CD4-positive, alpha-beta T cell treated with Interleukin-1 beta for 1 hour (primary cell): Measurements from ENCODE around the gene DEFB119.
"Not testable (repeated sequence)": the region's sequence is repeated elsewhere in the genome, so short reads cannot be mapped to it uniquely, and the experiment has no call there.

Experiments
- DNase-seq, 2 donors: peaks; one replicate each; pipeline ENCODE4 v3.0.0-alpha.2; 2020 to 2022

DEFB119 gene, protein sequence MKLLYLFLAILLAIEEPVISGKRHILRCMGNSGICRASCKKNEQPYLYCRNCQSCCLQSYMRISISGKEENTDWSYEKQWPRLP

DNA sequence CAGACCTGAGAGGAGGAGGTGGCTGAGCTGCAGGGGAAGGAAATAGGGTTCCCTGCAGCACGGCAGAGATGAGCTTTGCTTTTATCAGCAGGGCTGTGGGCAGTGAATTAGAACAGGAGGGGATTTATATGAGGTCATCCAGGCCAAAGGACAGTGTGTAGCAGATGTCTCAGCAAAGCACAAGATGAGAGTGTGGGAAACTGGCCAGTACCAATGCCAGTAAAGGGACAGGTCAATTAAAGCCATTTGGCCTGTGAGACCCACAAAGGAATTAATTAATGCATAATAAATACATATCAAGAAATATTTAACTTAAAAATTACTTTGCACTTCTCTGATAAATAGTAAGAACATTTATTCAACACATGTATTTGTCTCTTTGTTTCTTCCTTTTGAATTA, at the start of gene DEFB119:
Gene DEFB119 (minus strand): TSS at position 101 of the 400 bp plus-strand sequence. CDS start 107 bp downstream, outside the sequence.
- no peak for DNase-seq

GRCh38 chr20:31430568-31431115, 40.3 kb upstream of the DEFB119 start:
- DNase-seq, result no peak

- not testable (repeated sequence) for DNase-seq
Measured at GRCh38 chr20:31427576-31427975, 37.2 kb upstream of the DEFB119 start.

DNA sequence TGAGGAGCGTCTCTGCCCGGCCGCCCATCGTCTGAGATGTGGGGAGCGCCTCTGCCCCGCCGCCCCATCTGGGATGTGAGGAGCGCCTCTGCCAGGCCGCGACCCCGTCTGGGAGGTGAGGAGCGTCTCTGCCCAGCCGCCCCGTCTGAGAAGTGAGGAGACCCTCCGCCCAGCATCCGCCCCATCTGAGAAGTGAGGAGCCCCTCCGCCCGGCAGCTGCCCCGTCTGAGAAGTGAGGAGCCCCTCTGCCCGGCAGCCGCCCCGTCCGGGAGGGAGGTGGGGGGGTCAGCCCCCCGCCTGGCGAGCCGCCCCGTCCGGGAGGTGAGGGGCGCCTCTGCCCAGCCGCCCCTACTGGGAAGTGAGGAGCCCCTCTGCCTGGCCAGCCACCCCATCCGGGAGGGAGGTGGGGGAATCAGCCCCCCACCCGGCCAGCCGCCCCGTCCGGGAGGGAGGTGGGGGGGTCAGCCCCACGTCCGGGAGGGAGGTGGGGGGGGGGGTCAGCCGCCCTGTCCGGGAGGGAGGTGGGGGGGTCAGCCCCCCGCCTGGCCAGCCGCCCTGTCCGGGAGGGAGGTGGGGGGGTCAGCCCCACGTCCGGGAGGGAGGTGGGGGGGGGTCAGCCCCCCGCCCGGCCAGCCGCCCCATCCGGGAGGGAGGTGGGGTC, 36.6 kb upstream of the DEFB119 start:
- DNase-seq, result not testable (repeated sequence)

DNA sequence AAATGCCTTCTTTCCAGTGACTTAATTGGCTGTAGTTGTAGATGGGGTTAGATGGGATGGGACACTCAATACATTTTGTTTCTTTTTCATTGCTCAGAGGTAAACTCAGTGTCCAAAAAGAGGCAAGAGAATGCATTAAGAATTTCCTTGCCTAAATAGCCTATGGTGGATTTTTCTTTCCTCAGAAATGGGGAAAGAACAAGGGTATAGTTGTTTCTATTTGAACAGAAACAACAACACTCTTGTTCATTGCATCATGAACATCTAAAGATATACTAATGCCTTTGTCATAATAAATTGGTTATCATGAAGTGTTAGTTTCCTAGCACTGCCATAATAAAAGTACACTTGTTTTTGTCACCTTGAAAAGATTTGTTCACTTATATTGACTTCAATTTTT, 35.4 kb upstream of the DEFB119 start:
- DNase-seq, result no peak

- no peak for DNase-seq
Measured at GRCh38 chr20:31418307-31418706, 27.9 kb upstream of the DEFB119 start.

- no peak for DNase-seq
Measured at GRCh38 chr20:31415653-31416052, 25.3 kb upstream of the DEFB119 start.

GRCh38 chr20:31414381-31414780, 24.0 kb upstream of the DEFB119 start:
- no peak for DNase-seq

GRCh38 chr20:31410011-31410410, 19.6 kb upstream of the DEFB119 start:
- no peak for DNase-seq

DNA sequence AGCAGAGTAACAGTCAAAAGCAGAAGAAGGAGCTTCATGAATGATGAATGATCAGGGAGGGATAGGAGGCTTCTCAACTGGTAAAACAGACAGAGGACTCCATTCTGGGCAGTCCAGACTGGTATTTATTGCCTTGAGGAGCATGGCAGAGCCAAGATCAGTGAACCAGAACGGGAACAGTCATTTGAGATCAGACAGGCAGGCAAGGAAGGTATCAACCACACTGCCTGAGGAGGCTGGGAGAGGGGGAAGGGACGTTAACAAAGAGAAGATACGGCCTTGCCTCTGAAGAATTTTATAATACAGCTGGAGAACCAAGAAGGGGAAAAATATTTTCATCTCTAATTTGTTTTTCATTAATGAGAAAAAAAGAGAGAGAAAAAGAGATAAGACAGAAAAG, 15.7 kb upstream of the DEFB119 start, which contains the start of gene DEFB121:
Gene DEFB121 (minus strand): TSS at position 101 of the 400 bp plus-strand sequence. CDS start 63 bp downstream, at position 38.
- no peak for DNase-seq

DNA sequence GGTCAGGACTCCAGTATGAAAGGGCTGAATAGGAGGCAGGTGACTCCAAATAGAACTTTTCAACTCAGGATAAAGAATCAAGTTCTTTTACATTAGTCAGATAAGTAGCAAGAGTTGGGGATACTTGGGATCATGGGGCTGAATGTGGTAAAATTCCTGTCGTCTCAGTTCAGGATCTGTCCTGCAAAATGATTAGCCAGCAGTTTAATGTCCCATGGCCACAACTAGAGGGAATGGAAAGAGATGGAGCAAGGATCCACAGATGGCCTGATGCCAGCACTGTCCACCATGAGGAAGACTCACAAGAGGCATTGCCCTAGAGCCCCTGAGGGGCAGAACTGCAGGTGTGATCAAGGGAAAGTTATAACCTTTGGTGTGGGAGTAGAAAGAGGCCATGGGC, 13.5 kb upstream of the DEFB119 start:
- DNase-seq, result no peak

GRCh38 chr20:31394900-31395299, 4.5 kb upstream of the DEFB119 start:
- no peak for DNase-seq

DNA sequence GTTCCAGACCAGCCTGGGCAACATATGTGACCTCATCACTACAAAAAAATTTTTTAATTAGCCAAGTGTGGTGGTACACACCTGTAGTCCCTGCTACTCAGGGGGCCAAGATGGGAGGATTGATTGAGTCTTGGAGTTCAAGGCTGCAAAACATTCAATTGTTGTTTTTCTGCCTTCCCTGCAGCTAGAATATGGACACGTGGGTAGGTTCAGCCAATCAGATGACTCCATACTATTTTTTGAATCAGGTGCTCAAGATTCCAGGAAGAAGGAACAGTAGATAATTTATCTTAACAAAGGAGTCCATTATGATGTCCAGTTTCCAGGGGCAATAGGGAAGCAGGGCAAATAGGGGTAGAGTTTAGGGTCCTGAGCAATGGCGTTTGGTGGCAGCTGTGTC, 2.4 kb upstream of the DEFB119 start:
- DNase-seq, result no peak

GRCh38 chr20:31374346-31374745, 16.0 kb downstream of the DEFB119 start:
- no peak for DNase-seq

DNA sequence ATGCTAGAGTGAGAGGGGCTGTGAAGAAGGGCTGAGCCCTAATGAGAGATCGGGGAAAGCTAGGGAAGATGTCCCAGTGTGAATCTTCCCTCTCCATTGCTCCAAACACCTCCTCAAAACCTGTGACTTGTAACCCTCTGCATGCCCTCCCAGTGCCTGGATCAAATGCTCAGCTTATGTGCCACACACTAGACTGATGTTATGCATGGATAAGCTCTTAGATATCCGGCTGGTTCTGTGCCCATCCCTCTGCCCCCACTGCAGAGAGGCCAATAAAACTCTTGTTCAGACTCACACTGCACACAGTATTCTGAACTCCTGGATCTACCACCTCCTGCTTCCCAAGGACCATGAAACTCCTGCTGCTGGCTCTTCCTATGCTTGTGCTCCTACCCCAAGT, 22.1 kb downstream of the DEFB119 start, which contains the start of gene DEFB118:
Gene DEFB118 (plus strand): TSS at position 301 of the 400 bp plus-strand sequence. CDS start 50 bp downstream, at position 351.
- no peak for DNase-seq

GRCh38 chr20:31364272-31364671, 26.1 kb downstream of the DEFB119 start:
- not testable (repeated sequence) for DNase-seq

DNA sequence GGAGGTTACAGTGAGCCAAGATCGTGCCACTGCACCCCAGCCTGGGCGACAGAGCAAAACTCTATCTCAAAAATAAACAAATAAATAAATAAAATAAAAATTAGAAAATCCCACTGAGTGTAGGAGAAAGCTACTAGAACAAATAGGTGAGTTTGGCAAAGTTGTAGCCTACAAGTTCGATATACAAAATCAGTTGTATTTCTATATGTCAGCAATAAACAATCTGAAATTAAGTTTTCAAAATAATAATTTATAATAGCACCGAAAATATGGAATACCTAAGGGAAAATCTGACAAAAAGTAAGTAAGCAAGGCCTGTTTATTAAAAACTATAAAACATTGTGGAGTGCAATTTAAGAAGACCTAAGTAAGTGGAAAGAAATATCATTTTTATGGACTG, 27.1 kb downstream of the DEFB119 start:
- DNase-seq, result no peak

GRCh38 chr20:31355981-31356380, 34.4 kb downstream of the DEFB119 start:
- no peak for DNase-seq

- DNase-seq, result no peak
Measured at GRCh38 chr20:31341470-31341869, 48.9 kb downstream of the DEFB119 start.

DNA sequence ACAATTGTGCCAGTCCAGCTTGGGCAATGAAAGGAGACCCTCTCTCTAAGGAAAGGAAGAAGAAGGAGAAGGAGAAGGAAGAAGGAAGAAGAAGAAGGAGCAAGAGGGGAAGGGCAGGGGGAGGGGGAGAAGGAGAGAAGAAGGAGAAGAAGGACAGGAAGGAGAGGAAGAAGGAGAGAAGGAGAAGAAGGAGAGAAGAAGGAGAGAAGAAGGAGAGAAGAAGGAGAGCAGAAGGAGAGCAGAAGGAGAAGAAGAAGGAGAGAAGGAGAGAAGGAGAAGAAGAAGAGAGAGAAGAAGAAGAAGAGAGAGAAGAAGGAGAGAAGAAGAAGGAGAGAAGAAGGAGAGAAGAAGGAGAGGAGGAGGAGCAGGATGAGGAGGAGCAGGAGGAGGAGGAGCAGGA, 59.5 kb downstream of the DEFB119 start:
- DNase-seq, result no peak
